HG03025 (cell line): ENCODE results near the gene SPRY4.
"Not testable (repeated sequence)": the region's sequence is repeated elsewhere in the genome, so short reads cannot be mapped to it uniquely, and the experiment has no call there.

Experiments
- ATAC-seq: cut with Tn5 transposase; IDR thresholded peaks from one replicate; pipeline ENCODE4 v1.9.1; 2021; ENCODE audit warnings: mild to moderate bottlenecking, moderate library complexity; ENCODE audit not compliant: unreplicated experiment, low FRiP score

SPRY4 gene

GRCh38 chr5:142272596-142272995 is 52.2 kb downstream of the SPRY4 start:
- ATAC-seq: not testable (repeated sequence)

GRCh38 chr5:142264084-142264483 is 60.7 kb downstream of the SPRY4 start:
- not testable (repeated sequence) for ATAC-seq

- ATAC-seq: no peak
These were observed 61.5 kb downstream of the SPRY4 start for GRCh38 chr5:142263346-142263745.

- ATAC-seq: no peak
These were observed 62.1 kb downstream of the SPRY4 start for GRCh38 chr5:142262683-142263082.
